Hepatocyte (in vitro differentiated cells): ENCODE measurements around the gene GLI2. TPM values are rescaled to one million over a fixed set of nuclear protein-coding genes. Genes with fewer than 3 reads are reported as not detected.

ENCODE experiments used
- DNase-seq: peaks from one replicate; pipeline ENCODE4 v3.0.0-alpha.2; 2016; ENCODE audit warnings: low spot score
- H2AFZ ChIP-seq: fragments of 200-600 bp; sonication (generic); 2 replicates; pipeline ENCODE4 v1.6.0; 2016; ENCODE audit warnings: antibody characterized with exemption, mild to moderate bottlenecking
- H3K27ac ChIP-seq: fragments of 200-600 bp; sonication (generic); 2 replicates; pipeline ENCODE4 v1.5.1; 2016; ENCODE audit warnings: mild to moderate bottlenecking
- H3K27me3 ChIP-seq: fragments of 200-600 bp; sonication (generic); 2 replicates; pipeline ENCODE4 v1.6.1; 2016
- H3K36me3 ChIP-seq: fragments of 200-600 bp; sonication (generic); replicated peaks from 2 replicates; pipeline ENCODE4 v1.5.1; 2016; ENCODE audit warnings: low read depth; ENCODE audit not compliant: insufficient read depth
- H3K4me1 ChIP-seq: fragments of 200-600 bp; sonication (generic); 2 replicates; pipeline ENCODE4 v1.5.1; 2016; ENCODE audit warnings: mild to moderate bottlenecking, moderate library complexity; ENCODE audit not compliant: insufficient read depth
- H3K4me2 ChIP-seq: fragments of 200-600 bp; sonication (generic); 2 replicates; pipeline ENCODE4 v1.6.0; 2016
- H3K4me3 ChIP-seq: fragments of 200-600 bp; sonication (generic); 2 replicates; pipeline ENCODE4 v1.5.1; 2016; ENCODE audit warnings: mild to moderate bottlenecking
- H3K79me2 ChIP-seq: fragments of 200-600 bp; sonication (generic); 2 replicates; pipeline ENCODE4 v1.6.0; 2017; ENCODE audit warnings: mild to moderate bottlenecking
- H3K9me2 ChIP-seq: fragments of 200-600 bp; sonication (generic); replicated peaks from 2 replicates; pipeline ENCODE4 v1.6.0; 2017; ENCODE audit warnings: mild to moderate bottlenecking; ENCODE audit not compliant: insufficient read depth
- H3K9me3 ChIP-seq: fragments of 200-600 bp; sonication (generic); 2 replicates; pipeline ENCODE4 v1.5.1; 2016; ENCODE audit warnings: low read depth, mild to moderate bottlenecking
- H4K20me1 ChIP-seq: fragments of 200-600 bp; sonication (generic); 2 replicates; pipeline ENCODE4 v1.6.0; 2016; ENCODE audit warnings: mild to moderate bottlenecking; ENCODE audit not compliant: insufficient read depth, poor library complexity, severe bottlenecking
- EZH2 ChIP-seq: fragments of 200-600 bp; sonication (generic); IDR thresholded peaks from 2 replicates; pipeline ENCODE4 v1.6.1; 2016; ENCODE audit warnings: antibody characterized with exemption, mild to moderate bottlenecking, borderline replicate concordance
- EZH2phosphoT487 ChIP-seq: fragments of 200-600 bp; sonication (generic); IDR thresholded peaks from one replicate; pipeline ENCODE4 v1.6.1; 2018; ENCODE audit warnings: antibody characterized with exemption, mild to moderate bottlenecking, low read depth, moderate library complexity; ENCODE audit not compliant: unreplicated experiment, severe bottlenecking
- WGBS: methylation state at CpG from one replicate; pipeline ENCODE4 v1.1.6; 2016; ENCODE audit warnings: low lambda C conversion rate; ENCODE audit errors: missing lambda C conversion rate; 5-methylcytosine and 5-hydroxymethylcytosine counted together
- polyA plus RNA-seq: library from polyadenylated mRNA; unstranded; fragments of >200 nt; fragmentation: Nextera tagmentation; extraction: Ambion mirVana; gene quantifications from 2 replicates; pipeline ENCODE4 v1.2.1, GENCODE V29; 2016
- total RNA-seq: library from RNA; depleted of rRNA; stranded (reverse); fragments of >200 nt; gene quantifications from 2 replicates; pipeline ENCODE4 v1.2.3, GENCODE V29; 2014
- TF ChIP-seq, protein P1 (sequence below): fragments of 200-600 bp; sonication (generic); IDR thresholded peaks from 2 replicates; pipeline ENCODE4 v1.5.1; 2016; ENCODE audit warnings: antibody characterized with exemption, mild to moderate bottlenecking; ENCODE audit not compliant: poor library complexity

The GLI2 gene
- total and polyA plus RNA-seq, 2 experiments from 2014 or later = 5.3 to 5.8 TPM

DNA sequence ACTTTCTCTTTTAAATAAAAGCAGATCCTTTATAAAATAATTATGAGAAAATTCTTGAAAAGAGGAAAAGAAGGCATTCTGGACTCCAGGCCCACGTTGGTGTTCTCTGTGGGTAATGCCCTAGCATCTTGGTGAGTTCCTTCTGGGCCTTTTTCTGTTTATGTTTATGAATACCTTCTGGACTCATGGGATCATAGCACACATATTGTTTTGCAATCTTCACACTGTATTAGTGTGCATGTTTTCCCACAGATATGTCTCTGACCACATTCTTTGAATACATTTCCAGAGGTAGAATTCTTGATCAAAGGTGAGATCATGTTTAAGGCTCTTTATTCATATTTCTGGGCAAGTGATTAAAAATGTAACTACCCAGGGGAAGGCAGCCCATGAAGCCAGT is 15.9 kb downstream of the GLI2 start:
- Histone ChIP-seq H3K9me2 (no peaks in the 10 kb centered on the region), H3K79me2 (peaks cover 40% of the 10 kb centered on the region), H3K36me3 (no peaks in the 10 kb centered on the region), H3K9me3 (no peaks in the 10 kb centered on the region), H3K4me2 (no peak overlapping the region), H3K27me3 (peaks cover 3% of the 10 kb centered on the region), H4K20me1 (peaks cover 6% of the 10 kb centered on the region), H3K4me1 (peaks cover 5% of the 10 kb centered on the region), H3K27ac (no peak overlapping the region), H2AFZ (no peak overlapping the region), H3K4me3 (no peak overlapping the region)
- TF ChIP-seq, protein P1, sequence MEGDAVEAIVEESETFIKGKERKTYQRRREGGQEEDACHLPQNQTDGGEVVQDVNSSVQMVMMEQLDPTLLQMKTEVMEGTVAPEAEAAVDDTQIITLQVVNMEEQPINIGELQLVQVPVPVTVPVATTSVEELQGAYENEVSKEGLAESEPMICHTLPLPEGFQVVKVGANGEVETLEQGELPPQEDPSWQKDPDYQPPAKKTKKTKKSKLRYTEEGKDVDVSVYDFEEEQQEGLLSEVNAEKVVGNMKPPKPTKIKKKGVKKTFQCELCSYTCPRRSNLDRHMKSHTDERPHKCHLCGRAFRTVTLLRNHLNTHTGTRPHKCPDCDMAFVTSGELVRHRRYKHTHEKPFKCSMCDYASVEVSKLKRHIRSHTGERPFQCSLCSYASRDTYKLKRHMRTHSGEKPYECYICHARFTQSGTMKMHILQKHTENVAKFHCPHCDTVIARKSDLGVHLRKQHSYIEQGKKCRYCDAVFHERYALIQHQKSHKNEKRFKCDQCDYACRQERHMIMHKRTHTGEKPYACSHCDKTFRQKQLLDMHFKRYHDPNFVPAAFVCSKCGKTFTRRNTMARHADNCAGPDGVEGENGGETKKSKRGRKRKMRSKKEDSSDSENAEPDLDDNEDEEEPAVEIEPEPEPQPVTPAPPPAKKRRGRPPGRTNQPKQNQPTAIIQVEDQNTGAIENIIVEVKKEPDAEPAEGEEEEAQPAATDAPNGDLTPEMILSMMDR = no peak
- TF ChIP-seq EZH2 (no peak), EZH2phosphoT487 (no peak)
- DNase-seq = no peak
- WGBS = 50% methylated on average over 1 of the region's 1 CpG

DNA sequence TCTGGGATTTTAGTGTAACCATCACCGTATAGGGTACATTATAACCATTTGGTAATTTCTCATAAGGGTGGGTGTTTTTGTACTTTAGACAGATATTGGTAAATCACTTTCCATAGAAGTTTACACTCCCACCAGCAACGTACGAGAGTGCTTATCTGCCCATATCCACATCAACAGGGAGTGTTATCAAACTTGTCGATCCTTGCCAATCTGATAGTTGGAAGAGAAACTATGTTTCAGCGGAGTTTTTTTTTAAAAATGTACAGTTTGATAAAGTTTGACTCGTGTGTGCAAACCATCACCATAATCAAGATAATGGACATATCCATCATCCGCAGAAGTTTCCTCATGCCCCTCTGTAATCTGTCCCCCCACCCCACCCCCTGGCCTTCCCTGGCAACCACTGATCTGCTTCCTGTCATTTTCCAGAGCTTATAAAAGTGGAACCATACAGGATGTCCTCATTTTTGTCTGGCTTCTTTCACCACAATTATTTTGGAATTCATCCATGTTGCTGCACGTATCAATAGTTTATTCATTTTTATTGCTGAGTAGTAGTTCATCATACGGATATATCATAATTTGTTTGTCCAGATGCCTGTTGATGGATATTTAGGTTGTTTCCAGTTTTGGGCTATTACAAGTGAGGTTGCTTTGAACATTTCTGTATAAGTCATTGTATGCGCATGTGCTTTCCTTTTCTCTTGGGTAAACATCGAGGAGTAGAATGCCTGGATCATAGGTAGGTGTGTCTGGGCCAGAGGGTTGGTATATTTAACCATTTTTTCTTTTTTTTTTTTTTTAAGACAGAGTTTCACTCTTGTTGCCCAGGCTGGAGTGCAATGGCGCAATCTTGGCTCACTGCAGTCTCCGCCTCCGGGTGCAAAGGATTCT is 18.6 kb downstream of the GLI2 start:
- peaks cover 2% of the 10 kb centered on the region for H4K20me1 ChIP-seq
- no peak overlapping the region for H3K4me2 ChIP-seq
- no peak overlapping the region for H3K27ac ChIP-seq
- no peaks in the 10 kb centered on the region for H3K36me3 ChIP-seq
- peaks cover 25% of the 10 kb centered on the region for H3K4me1 ChIP-seq
- no peak for DNase-seq
- H3K9me2 ChIP-seq = no peaks in the 10 kb centered on the region
- no peak overlapping the region for H3K4me3 ChIP-seq
- no peak for TF ChIP-seq EZH2phosphoT487
- no peak overlapping the region for H2AFZ ChIP-seq
- peaks cover 30% of the 10 kb centered on the region for H3K79me2 ChIP-seq
- WGBS = 76% methylated on average over 14 of the region's 14 CpGs
- H3K9me3 ChIP-seq = no peaks in the 10 kb centered on the region
- H3K27me3 ChIP-seq = no peaks in the 10 kb centered on the region

DNA sequence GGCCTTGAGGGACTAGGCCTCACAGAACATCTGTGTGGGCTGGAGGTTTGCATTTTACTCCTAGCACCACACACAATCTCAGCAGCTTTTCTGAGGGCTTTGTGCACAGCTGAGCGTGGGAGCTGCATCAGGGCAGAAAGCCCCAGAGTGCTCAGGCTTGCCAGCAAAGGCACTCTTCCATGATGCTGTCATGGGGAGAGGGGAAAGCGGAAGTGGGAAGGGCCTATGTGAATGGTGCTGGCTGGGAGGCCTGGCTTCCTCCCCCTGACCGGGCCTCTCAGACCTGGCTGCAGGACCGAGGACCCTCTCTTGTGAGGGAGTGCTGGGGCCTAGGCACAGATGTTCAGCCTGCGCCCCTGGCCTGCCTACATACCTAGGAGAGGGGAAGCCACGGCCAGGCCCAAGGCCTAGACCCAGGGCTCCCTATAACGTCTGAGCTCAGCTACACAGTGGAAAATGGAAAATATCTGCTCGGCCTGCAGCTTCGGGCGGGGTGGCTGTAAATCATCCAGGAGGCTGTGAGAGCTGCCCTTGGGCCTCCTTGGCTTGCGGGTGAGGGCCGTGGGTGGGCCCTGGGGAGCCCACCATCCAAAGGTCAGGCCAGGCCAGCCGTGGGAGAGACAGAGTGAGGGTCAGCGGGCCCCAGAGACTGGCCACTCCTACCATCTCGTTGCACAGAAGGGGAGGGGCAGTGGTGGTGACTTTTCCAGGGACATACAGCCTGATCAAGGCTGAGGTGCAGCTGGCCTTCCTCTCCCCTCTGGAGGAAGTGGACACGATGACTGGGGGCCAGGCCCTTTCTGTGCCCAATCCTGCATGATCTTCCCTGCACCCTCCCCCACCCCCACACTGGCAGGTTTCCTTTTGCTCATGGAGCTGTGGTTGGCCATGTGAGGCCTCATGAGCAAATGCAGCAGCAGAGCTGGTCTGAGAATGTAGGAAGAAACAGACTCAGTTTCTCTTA is 22.8 kb downstream of the GLI2 start:
- no peak for TF ChIP-seq EZH2
- no peak for TF ChIP-seq EZH2phosphoT487
- TF ChIP-seq, protein P1 = no peak
- 56% methylated on average over 16 of the region's 16 CpGs for WGBS

More for the DNA sequence above, 22.8 kb downstream of the GLI2 start:
- no peaks in the 10 kb centered on the region for H3K27me3 ChIP-seq
- H3K9me2 ChIP-seq = no peaks in the 10 kb centered on the region
- no peak overlapping the region for H3K4me3 ChIP-seq
- H3K27ac ChIP-seq = peak overlapping the region; percentile 98
- H3K4me2 ChIP-seq = peak overlapping the region; percentile 66
- no peaks in the 10 kb centered on the region for H3K9me3 ChIP-seq
- peaks cover 51% of the 10 kb centered on the region for H3K79me2 ChIP-seq
- H2AFZ ChIP-seq = no peak overlapping the region
- no peaks in the 10 kb centered on the region for H4K20me1 ChIP-seq
- no peaks in the 10 kb centered on the region for H3K36me3 ChIP-seq
- DNase-seq = peak; percentile 79
- H3K4me1 ChIP-seq = peaks cover 31% of the 10 kb centered on the region
